RWPE2 (cell line): ENCODE measurements around the gene TSPAN2.

ENCODE experiments used
- ATAC-seq: fragments of 200-7000 bp; cut with Tn5 transposase; 3 replicates; pipeline ENCODE4 v1.9.1; 2021; ENCODE audit warnings: low read depth
- DNase-seq: peaks from one replicate; pipeline ENCODE4 v3.0.0-alpha.2; 2020; ENCODE audit warnings: low spot score
- H3K27ac ChIP-seq: fragments of 450-650 bp; 2 replicates; pipeline ENCODE4 v1.5.1; 2017; ENCODE audit warnings: mild to moderate bottlenecking; ENCODE audit not compliant: poor library complexity, severe bottlenecking
- H3K27me3 ChIP-seq: fragments of 250-450 bp; sonication (Bioruptor Pico); 2 replicates; pipeline ENCODE4 v1.5.1; 2021; ENCODE audit warnings: mild to moderate bottlenecking, moderate library complexity; ENCODE audit not compliant: insufficient read depth, poor library complexity, severe bottlenecking
- H3K36me3 ChIP-seq: fragments of 250-450 bp; sonication (Bioruptor Pico); 2 replicates; pipeline ENCODE4 v1.5.1; 2020; ENCODE audit warnings: low read depth, mild to moderate bottlenecking, moderate library complexity
- H3K4me1 ChIP-seq: fragments of 250-450 bp; sonication (Bioruptor Pico); 2 replicates; pipeline ENCODE4 v1.5.1; 2021; ENCODE audit warnings: mild to moderate bottlenecking, moderate library complexity; ENCODE audit not compliant: insufficient read depth, poor library complexity, severe bottlenecking
- H3K4me3 ChIP-seq: fragments of 250-450 bp; sonication (Bioruptor Pico); 2 replicates; pipeline ENCODE4 v1.5.1; 2021; ENCODE audit warnings: mild to moderate bottlenecking, moderate library complexity; ENCODE audit not compliant: severe bottlenecking
- H3K9me3 ChIP-seq: fragments of 250-450 bp; sonication (Bioruptor Pico); 2 replicates; pipeline ENCODE4 v1.5.1; 2021; ENCODE audit warnings: mild to moderate bottlenecking, moderate library complexity; ENCODE audit not compliant: severe bottlenecking
- CTCF ChIP-seq: fragments of 450-650 bp; IDR thresholded peaks from one replicate; pipeline ENCODE4 v1.5.1; 2017; ENCODE audit warnings: mild to moderate bottlenecking, moderate library complexity; ENCODE audit not compliant: poor library complexity, severe bottlenecking

TSPAN2 gene

GRCh38 chr1:115069659-115070308 is 19.5 kb downstream of the TSPAN2 start:
- no peak for DNase-seq
- H3K27ac ChIP-seq, result peak overlapping the region; percentile 55
- H3K36me3 ChIP-seq, result no peaks in the 10 kb centered on the region
- H3K27me3 ChIP-seq, result no peaks in the 10 kb centered on the region
- ATAC-seq, result peak; percentile 30; the same call in 2 of the 3 replicates
- peaks cover 20% of the 10 kb centered on the region for H3K4me1 ChIP-seq
- no peak for TF ChIP-seq CTCF
- H3K9me3 ChIP-seq, result no peaks in the 10 kb centered on the region
- H3K4me3 ChIP-seq, result no peak overlapping the region

DNA sequence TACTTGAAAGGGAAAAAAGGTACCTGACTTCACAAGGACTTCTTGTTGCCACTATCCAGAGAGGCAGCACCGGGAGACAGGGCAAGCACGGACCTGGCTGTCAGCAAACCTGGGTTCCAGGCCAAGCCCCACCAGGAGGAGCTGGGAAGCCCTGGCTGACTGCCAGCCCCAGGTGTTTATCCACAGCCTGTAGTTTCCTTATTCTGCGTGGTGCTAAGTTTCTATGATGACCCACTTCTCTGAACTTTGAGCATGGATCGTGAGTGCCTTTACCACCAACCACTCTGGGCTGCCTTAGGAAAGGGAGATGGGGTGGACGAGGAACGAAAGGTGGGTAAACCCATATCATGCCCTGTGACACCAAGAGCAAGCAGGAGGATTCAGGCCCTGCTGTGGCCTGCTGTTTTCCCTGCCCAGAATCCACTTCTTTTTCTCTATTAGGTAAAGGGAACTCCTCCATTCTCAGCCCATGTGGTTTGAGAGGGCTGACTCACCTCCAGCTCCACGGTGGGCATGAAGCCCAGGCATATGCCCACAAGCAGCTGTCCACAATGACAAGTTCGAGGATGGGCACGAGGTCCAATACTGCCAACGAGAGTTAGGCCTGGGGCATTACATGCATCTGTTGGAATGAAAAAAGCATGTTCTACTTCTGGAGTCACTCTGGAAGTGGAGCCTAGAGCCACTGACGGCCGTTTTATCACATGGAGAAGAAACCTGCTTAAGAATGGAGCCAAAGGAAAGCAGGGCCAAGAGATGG is 20.3 kb downstream of the TSPAN2 start:
- Histone ChIP-seq H3K4me3 (no peak overlapping the region), H3K27me3 (no peaks in the 10 kb centered on the region), H3K4me1 (peaks cover 20% of the 10 kb centered on the region), H3K27ac (peak overlapping the region; percentile 55), H3K9me3 (no peaks in the 10 kb centered on the region), H3K36me3 (no peaks in the 10 kb centered on the region)
- no peak for DNase-seq
- ATAC-seq, result peak; percentile 51; the same call in 2 of the 3 replicates
- TF ChIP-seq CTCF, result peak; percentile 8

DNA sequence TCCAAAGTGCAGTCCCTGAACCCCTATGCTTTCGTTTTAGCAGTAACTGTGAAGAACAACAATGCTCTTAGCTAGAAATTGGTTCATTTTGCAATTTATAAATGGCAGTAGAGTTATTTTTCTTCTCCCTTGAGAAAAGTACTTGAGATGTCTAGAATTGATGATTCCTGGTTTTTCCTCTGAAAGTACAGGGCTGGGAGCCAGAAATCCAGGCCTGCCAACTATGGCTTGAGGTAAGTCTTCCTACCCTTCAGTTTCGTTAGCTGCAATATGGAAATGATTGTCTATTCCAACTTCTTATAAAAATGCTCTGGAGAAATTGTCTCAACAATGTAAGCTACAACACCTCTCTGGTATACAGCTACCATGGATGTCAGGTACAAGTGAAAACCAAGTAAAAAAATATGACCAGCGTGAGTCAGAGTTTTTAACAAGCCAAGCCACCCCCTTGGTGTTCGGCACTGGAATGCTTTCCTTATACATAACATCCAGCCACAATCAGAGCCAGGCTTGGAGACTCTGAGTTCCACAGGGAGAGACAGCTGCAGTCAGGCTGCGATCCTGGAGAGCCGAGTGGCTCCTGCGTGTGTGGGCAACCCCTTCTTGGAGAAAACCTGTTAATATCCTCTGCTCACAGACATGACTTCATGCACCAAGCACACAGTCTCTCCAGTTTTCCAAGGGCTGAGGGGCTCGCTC is 22.0 kb downstream of the TSPAN2 start:
- ATAC-seq, result peak; percentile 59
- H3K9me3 ChIP-seq, result no peaks in the 10 kb centered on the region
- no peak overlapping the region for H3K4me3 ChIP-seq
- no peak for DNase-seq
- TF ChIP-seq CTCF, result no peak
- H3K27ac ChIP-seq, result peak overlapping the region; percentile 55
- no peaks in the 10 kb centered on the region for H3K36me3 ChIP-seq
- H3K27me3 ChIP-seq, result no peaks in the 10 kb centered on the region
- peaks cover 26% of the 10 kb centered on the region for H3K4me1 ChIP-seq

- ATAC-seq (no peak), DNase-seq (no peak)
- peaks cover 30% of the 10 kb centered on the region for H3K4me1 ChIP-seq
- H3K27me3 ChIP-seq, result no peaks in the 10 kb centered on the region
- H3K4me3 ChIP-seq, result no peak overlapping the region
- no peak overlapping the region for H3K27ac ChIP-seq
- no peak for TF ChIP-seq CTCF
- H3K9me3 ChIP-seq, result no peaks in the 10 kb centered on the region
- no peaks in the 10 kb centered on the region for H3K36me3 ChIP-seq
Measured at GRCh38 chr1:115065021-115065420, 24.3 kb downstream of the TSPAN2 start.
